IMR-90 (cell line): ENCODE measurements around the gene PCGF3. TPM values are rescaled to one million over a fixed set of nuclear protein-coding genes. Genes with fewer than 3 reads are reported as not detected.

ENCODE experiments used
- ATAC-seq: fragments of 200-7000 bp; cut with Tn5 transposase; 2 replicates; pipeline ENCODE4 v1.9.1; 2020; ENCODE audit warnings: low read depth, mild to moderate bottlenecking, moderate library complexity
- BruUV-seq: library from RNA; stranded (reverse); fragments of 400-500 nt; replicated peaks from 2 replicates; lab custom pipeline; 2021; lab: Mats Ljungman, UMichigan
- CTCF ChIA-PET: fragments of 300-600 bp; formaldehyde crosslinking; extraction: SDS; loops from one replicate; lab custom pipeline; 2021; ENCODE audit warnings: antibody characterized with exemption; lab: Yijun Ruan, JAX
- POLR2A ChIA-PET: fragments of 300-600 bp; sonication (Branson Sonifier 250); formaldehyde crosslinking; loops from one replicate; lab custom pipeline; 2022; ENCODE audit warnings: antibody characterized with exemption; ENCODE audit not compliant: unreplicated experiment; lab: Charles Lee
- DNase-seq: peaks from one replicate; pipeline ENCODE4 v3.0.0; 2013
- H2AFZ ChIP-seq: replicated peaks from 2 replicates; pipeline ENCODE3; 2013; ENCODE audit warnings: low read length, mild to moderate bottlenecking; ENCODE audit not compliant: poor library complexity
- H2AK5ac ChIP-seq: 2 replicates; pipeline ENCODE4 v1.6.1; 2013; ENCODE audit warnings: low read depth, low read length, inconsistent platforms
- H2AK9ac ChIP-seq: replicated peaks from 2 replicates; pipeline ENCODE3; 2013; ENCODE audit warnings: mild to moderate bottlenecking, low read depth, low read length, moderate library complexity; ENCODE audit not compliant: poor library complexity
- H2BK120ac ChIP-seq: 2 replicates; pipeline ENCODE4 v1.6.1; 2013; ENCODE audit warnings: low read depth, low read length, inconsistent platforms
- H2BK15ac ChIP-seq: 3 replicates; pipeline ENCODE4 v1.6.1; 2013; ENCODE audit warnings: low read depth, low read length, inconsistent platforms
- H2BK20ac ChIP-seq: 2 replicates; pipeline ENCODE4 v1.6.1; 2013; ENCODE audit warnings: low read depth, mild to moderate bottlenecking, inconsistent platforms, low read length, moderate library complexity
- H2BK5ac ChIP-seq: 2 replicates; pipeline ENCODE4 v1.6.1; 2013; ENCODE audit warnings: mild to moderate bottlenecking, low read depth, low read length, inconsistent platforms; ENCODE audit not compliant: poor library complexity, severe bottlenecking
- H3K14ac ChIP-seq: replicated peaks from 2 replicates; pipeline ENCODE4 v1.6.1; 2013; ENCODE audit warnings: low read depth, low read length, inconsistent platforms
- H3K18ac ChIP-seq: 2 replicates; pipeline ENCODE4 v1.6.1; 2013; ENCODE audit warnings: low read depth, low read length, control low read depth
- H3K23ac ChIP-seq: 2 replicates; pipeline ENCODE4 v1.6.1; 2013; ENCODE audit warnings: low read depth, low read length, inconsistent platforms
- H3K27ac ChIP-seq: 2 replicates; pipeline ENCODE4 v1.5.1; 2013; ENCODE audit warnings: mild to moderate bottlenecking, control low read depth, low read length; ENCODE audit not compliant: insufficient read depth
- H3K27me3 ChIP-seq: 2 replicates; pipeline ENCODE4 v1.6.1; 2013; ENCODE audit warnings: low read length; ENCODE audit not compliant: control insufficient read depth, insufficient read depth
- H3K36me3 ChIP-seq: 2 replicates; pipeline ENCODE4 v1.6.1; 2013; ENCODE audit warnings: low read length, mixed read lengths; ENCODE audit not compliant: control insufficient read depth, insufficient read depth
- H3K4ac ChIP-seq: 2 replicates; pipeline ENCODE4 v1.6.1; 2013; ENCODE audit warnings: low read depth, low read length, inconsistent platforms
- H3K4me1 ChIP-seq: 2 replicates; pipeline ENCODE4 v1.6.1; 2013; ENCODE audit warnings: low read length, mixed read lengths; ENCODE audit not compliant: control insufficient read depth, insufficient read depth
- H3K4me2 ChIP-seq: 2 replicates; pipeline ENCODE4 v1.6.1; 2013; ENCODE audit warnings: low read depth, mild to moderate bottlenecking, control low read depth, low read length, moderate library complexity
- H3K4me3 ChIP-seq: 2 replicates; pipeline ENCODE4 v1.5.1; 2013; ENCODE audit warnings: low read depth, mild to moderate bottlenecking, control low read depth, low read length, moderate library complexity; ENCODE audit not compliant: insufficient read depth
- H3K56ac ChIP-seq: 2 replicates; pipeline ENCODE4 v1.6.1; 2013; ENCODE audit warnings: low read length, inconsistent platforms; ENCODE audit not compliant: insufficient read depth; ENCODE audit errors: extremely low read depth
- H3K79me1 ChIP-seq, 2 experiments: 2 replicates each; pipeline ENCODE4 v1.6.1; 2013; ENCODE audit warnings: low read length in 2 of 2, inconsistent platforms in 1 of 2, low read depth in 1 of 2
- H3K9ac ChIP-seq: 2 replicates; pipeline ENCODE4 v1.6.1; 2013; ENCODE audit warnings: low read depth, low read length, control low read depth
- H3K9me1 ChIP-seq: 2 replicates; pipeline ENCODE4 v1.6.1; 2013; ENCODE audit warnings: low read length, inconsistent platforms; ENCODE audit not compliant: insufficient read depth
- H3K9me3 ChIP-seq: 2 replicates; pipeline ENCODE4 v1.6.1; 2013; ENCODE audit warnings: low read length; ENCODE audit not compliant: control insufficient read depth, insufficient read depth
- H4K20me1 ChIP-seq: 2 replicates; pipeline ENCODE4 v1.6.1; 2013; ENCODE audit warnings: low read length, inconsistent platforms; ENCODE audit not compliant: insufficient read depth
- H4K5ac ChIP-seq: 2 replicates; pipeline ENCODE4 v1.6.1; 2013; ENCODE audit warnings: mild to moderate bottlenecking, low read depth, low read length, control low read depth
- H4K8ac ChIP-seq, 2 experiments: 2 replicates each; pipeline ENCODE4 v1.6.1; 2013; ENCODE audit warnings: low read depth in 2 of 2, low read length in 2 of 2, control low read depth in 1 of 2, inconsistent platforms in 1 of 2
- H4K91ac ChIP-seq: 2 replicates; pipeline ENCODE4 v1.6.1; 2013; ENCODE audit warnings: low read depth, low read length, inconsistent platforms; ENCODE audit not compliant: insufficient read depth
- BHLHE40 ChIP-seq: fragments of 150-350 bp; IDR thresholded peaks from 2 replicates; pipeline ENCODE4 v1.6.1; 2016; ENCODE audit warnings: mild to moderate bottlenecking, low read depth, low read length
- CHD1 ChIP-seq: IDR thresholded peaks from 2 replicates; pipeline ENCODE4 v1.6.1; 2012; ENCODE audit warnings: low read depth, low read length, improper control_type of control experiment
- FOS ChIP-seq: fragments of 150-350 bp; IDR thresholded peaks from 2 replicates; pipeline ENCODE4 v1.6.1; 2016; ENCODE audit warnings: low read depth, low read length
- MAFK ChIP-seq: IDR thresholded peaks from 2 replicates; pipeline ENCODE4 v1.6.1; 2012; ENCODE audit warnings: low read depth, low read length, improper control_type of control experiment
- MAZ ChIP-seq: IDR thresholded peaks from 2 replicates; pipeline ENCODE4 v1.6.1; 2012; ENCODE audit warnings: low read depth, mild to moderate bottlenecking, low read length, improper control_type of control experiment, moderate library complexity, borderline replicate concordance
- MXI1 ChIP-seq: IDR thresholded peaks from 2 replicates; pipeline ENCODE4 v1.6.1; 2012; ENCODE audit warnings: low read depth, mild to moderate bottlenecking, low read length, moderate library complexity, borderline replicate concordance
- NFE2L2 ChIP-seq: fragments of 150-350 bp; IDR thresholded peaks from 2 replicates; pipeline ENCODE4 v1.6.1; 2016; ENCODE audit warnings: low read depth, mild to moderate bottlenecking, low read length
- POLR2A ChIP-seq: IDR thresholded peaks from 2 replicates; pipeline ENCODE4 v1.6.1; 2012; ENCODE audit warnings: mild to moderate bottlenecking, low read depth, low read length
- RAD21 ChIP-seq: IDR thresholded peaks from 2 replicates; pipeline ENCODE4 v1.6.1; 2012; ENCODE audit warnings: low read length, improper control_type of control experiment
- RCOR1 ChIP-seq: IDR thresholded peaks from 2 replicates; pipeline ENCODE4 v1.6.1; 2012; ENCODE audit warnings: mild to moderate bottlenecking, low read length, improper control_type of control experiment; ENCODE audit not compliant: insufficient replicate concordance
- RFX5 ChIP-seq: IDR thresholded peaks from 2 replicates; pipeline ENCODE4 v1.8.0; 2012; ENCODE audit warnings: low read depth, mild to moderate bottlenecking, low read length, moderate library complexity
- SMC3 ChIP-seq: fragments of 150-350 bp; IDR thresholded peaks from 2 replicates; pipeline ENCODE4 v1.6.1; 2016; ENCODE audit warnings: low read depth, mild to moderate bottlenecking, antibody characterized with exemption, low read length, moderate library complexity
- WGBS, 2 experiments: methylation state at CpG; one replicate each; pipeline versions ENCODE4 v1.1.5 to v1.1.7; 2013; ENCODE audit warnings: missing lambda C conversion rate in 2 of 2; ENCODE audit not compliant: insufficient read length in 1 of 2; ENCODE audit errors: extremely low coverage in 2 of 2; 5-methylcytosine and 5-hydroxymethylcytosine counted together
- dilution Hi-C: fragments of 300-500 bp; cut with HindIII; formaldehyde crosslinking; loops from one replicate; pipeline ENCODE4 v1.14.3; 2018; ENCODE audit warnings: low sequenced_read_pairs; ENCODE audit not compliant: unreplicated experiment
- in situ Hi-C: fragments of 300-500 bp; cut with MboI; formaldehyde crosslinking; loops from 3 replicates; pipeline ENCODE4 v1.14.3; 2019; ENCODE audit warnings: low sequenced_read_pairs, inconsistent platforms, mixed read lengths
- intact Hi-C: fragments of 100-400 bp; cut with micrococcal nuclease; formaldehyde crosslinking; loops from 2 replicates; pipeline ENCODE4 v1.10.0; 2022
- polyA plus RNA-seq, 3 experiments: library from polyadenylated mRNA; depleted of rRNA; stranded (reverse); fragments of >200 nt; gene quantifications; 2 replicates each; pipeline ENCODE4 v1.2.3, GENCODE V29; 2012; ENCODE audit warnings: low replicate concordance in 1 of 3
- total RNA-seq: library from RNA; depleted of rRNA; stranded (reverse); fragments of >200 nt; gene quantifications from 2 replicates; pipeline ENCODE4 v1.2.3, GENCODE V29; 2012
- TF ChIP-seq, protein P1 (sequence below): conservative IDR thresholded peaks from 2 replicates; pipeline ENCODE4 v1.5.1; 2012; ENCODE audit warnings: mild to moderate bottlenecking, low read depth, low read length, improper control_type of control experiment
- TF ChIP-seq, protein P2 (sequence below): fragments of 150-350 bp; IDR thresholded peaks from 2 replicates; pipeline ENCODE4 v1.6.1; 2017; ENCODE audit warnings: mild to moderate bottlenecking, antibody characterized with exemption, low read length, low read depth
- TF ChIP-seq, protein P3 (sequence below): fragments of 150-350 bp; IDR thresholded peaks from 2 replicates; pipeline ENCODE4 v1.6.1; 2016; ENCODE audit warnings: low read depth, mild to moderate bottlenecking, low read length, moderate library complexity, borderline replicate concordance

The PCGF3 gene
- total and polyA plus RNA-seq, 2 of the 4 experiments (the other 2 are of a cell fraction): 40.0 to 55.3 TPM

DNA sequence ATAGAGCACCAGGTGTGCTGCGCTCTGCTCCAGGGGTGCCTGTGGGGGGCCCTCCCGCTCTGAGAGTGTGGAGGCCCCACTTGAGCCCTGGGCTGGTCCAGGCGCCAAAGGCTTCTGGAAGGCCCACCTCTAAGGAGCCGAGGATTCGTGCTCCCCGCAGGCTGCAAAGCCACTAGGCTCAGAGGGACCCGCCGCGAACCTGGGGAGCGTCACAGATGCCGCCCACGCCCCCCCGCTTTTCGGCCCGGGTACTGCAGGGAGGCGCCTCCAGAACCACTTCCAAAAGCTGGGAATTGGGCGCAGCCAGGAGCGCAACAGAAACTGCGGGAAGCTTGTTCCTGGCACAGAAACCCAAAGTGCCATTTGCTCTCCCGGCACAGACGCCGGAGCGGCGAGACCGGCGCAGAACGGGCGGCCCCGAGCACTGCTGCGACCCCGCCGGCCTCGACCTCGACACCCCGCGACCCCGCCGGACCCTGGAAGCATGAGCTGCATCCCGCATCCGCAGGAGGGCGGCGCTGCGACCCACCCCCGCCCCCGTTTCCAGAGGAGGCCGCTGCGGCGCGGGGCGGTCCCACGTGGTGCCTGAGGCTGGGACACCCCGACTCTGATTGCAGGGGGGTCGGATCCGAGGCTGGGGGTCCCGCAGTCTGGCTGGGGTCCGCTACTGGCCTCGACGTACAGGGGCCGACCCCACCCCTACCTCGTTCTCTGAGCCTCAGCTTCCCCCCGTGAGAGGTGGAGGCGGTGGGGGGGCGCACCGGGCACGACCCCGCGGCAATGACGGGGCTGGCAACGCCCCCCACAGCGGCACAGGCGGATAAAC, 89.5 kb downstream of the PCGF3 start:
- Histone ChIP-seq H2AFZ (peak overlapping the region; percentile 32), H2AK9ac (no peak overlapping the region), H3K27me3 (peaks cover 60% of the 10 kb centered on the region), H3K14ac (no peak overlapping the region), H2BK5ac (no peak overlapping the region), H3K9me1 (no peaks in the 10 kb centered on the region), H4K5ac (no peak overlapping the region), H3K79me1 (no peaks in the 10 kb centered on the region), H2AK5ac (no peak overlapping the region), H3K4me3 (no peak overlapping the region), H4K20me1 (no peaks in the 10 kb centered on the region), H3K36me3 (no peaks in the 10 kb centered on the region), H3K9ac (no peak overlapping the region), H4K91ac (no peak overlapping the region), H2BK15ac (no peak overlapping the region), H2BK120ac (no peak overlapping the region), H3K4ac (no peak overlapping the region), H2BK20ac (no peak overlapping the region), H3K23ac (no peak overlapping the region), H4K8ac (no peak overlapping the region), H3K4me2 (no peak overlapping the region), H3K4me1 (no peaks in the 10 kb centered on the region), H3K18ac (no peak overlapping the region), H3K9me3 (no peaks in the 10 kb centered on the region), H3K27ac (no peak overlapping the region), H3K56ac (no peak overlapping the region)
- dilution Hi-C loops (no loop called here), in situ Hi-C loops (no loop called here), intact Hi-C loops (no loop called here)
- 5% methylated on average over 42 of the region's 71 CpGs; no CpG with 5 or more reads in 1 of the 2 experiments for WGBS, 2 experiments
- DNase-seq (no peak), ATAC-seq (no peak)
- no TSS peak for BruUV-seq
- POLR2A ChIA-PET: no interaction called here
- CTCF ChIA-PET: no interaction called here
- TF ChIP-seq MAZ: no peak
- TF ChIP-seq, protein P1, sequence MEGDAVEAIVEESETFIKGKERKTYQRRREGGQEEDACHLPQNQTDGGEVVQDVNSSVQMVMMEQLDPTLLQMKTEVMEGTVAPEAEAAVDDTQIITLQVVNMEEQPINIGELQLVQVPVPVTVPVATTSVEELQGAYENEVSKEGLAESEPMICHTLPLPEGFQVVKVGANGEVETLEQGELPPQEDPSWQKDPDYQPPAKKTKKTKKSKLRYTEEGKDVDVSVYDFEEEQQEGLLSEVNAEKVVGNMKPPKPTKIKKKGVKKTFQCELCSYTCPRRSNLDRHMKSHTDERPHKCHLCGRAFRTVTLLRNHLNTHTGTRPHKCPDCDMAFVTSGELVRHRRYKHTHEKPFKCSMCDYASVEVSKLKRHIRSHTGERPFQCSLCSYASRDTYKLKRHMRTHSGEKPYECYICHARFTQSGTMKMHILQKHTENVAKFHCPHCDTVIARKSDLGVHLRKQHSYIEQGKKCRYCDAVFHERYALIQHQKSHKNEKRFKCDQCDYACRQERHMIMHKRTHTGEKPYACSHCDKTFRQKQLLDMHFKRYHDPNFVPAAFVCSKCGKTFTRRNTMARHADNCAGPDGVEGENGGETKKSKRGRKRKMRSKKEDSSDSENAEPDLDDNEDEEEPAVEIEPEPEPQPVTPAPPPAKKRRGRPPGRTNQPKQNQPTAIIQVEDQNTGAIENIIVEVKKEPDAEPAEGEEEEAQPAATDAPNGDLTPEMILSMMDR: no peak
- no peak for TF ChIP-seq RAD21
- no peak for TF ChIP-seq RFX5
- TF ChIP-seq CHD1: no peak
- no peak for TF ChIP-seq FOS
- no peak for TF ChIP-seq POLR2A
- no peak for TF ChIP-seq MAFK
- TF ChIP-seq MXI1: no peak
- TF ChIP-seq, protein P2, sequence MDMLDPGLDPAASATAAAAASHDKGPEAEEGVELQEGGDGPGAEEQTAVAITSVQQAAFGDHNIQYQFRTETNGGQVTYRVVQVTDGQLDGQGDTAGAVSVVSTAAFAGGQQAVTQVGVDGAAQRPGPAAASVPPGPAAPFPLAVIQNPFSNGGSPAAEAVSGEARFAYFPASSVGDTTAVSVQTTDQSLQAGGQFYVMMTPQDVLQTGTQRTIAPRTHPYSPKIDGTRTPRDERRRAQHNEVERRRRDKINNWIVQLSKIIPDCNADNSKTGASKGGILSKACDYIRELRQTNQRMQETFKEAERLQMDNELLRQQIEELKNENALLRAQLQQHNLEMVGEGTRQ: no peak
- TF ChIP-seq, protein P3, sequence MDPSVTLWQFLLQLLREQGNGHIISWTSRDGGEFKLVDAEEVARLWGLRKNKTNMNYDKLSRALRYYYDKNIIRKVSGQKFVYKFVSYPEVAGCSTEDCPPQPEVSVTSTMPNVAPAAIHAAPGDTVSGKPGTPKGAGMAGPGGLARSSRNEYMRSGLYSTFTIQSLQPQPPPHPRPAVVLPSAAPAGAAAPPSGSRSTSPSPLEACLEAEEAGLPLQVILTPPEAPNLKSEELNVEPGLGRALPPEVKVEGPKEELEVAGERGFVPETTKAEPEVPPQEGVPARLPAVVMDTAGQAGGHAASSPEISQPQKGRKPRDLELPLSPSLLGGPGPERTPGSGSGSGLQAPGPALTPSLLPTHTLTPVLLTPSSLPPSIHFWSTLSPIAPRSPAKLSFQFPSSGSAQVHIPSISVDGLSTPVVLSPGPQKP: no peak
- TF ChIP-seq BHLHE40: no peak
- TF ChIP-seq SMC3: no peak
- TF ChIP-seq NFE2L2: no peak
- no peak for TF ChIP-seq RCOR1
